HFF-Myc (cell line): ENCODE measurements around the gene CACNA1S.
A peak's percentile ranks its signal among the peaks of the same experiment; 100 is the strongest.

Source experiments
- DNase-seq: peaks from one replicate; pipeline ENCODE4 v3.0.0-alpha.2; 2011; ENCODE audit warnings: low read depth; ENCODE audit errors: extremely low read depth
- H3K4me3 ChIP-seq: replicated peaks from 2 replicates; pipeline ENCODE4 v1.5.1; 2011; ENCODE audit warnings: low read depth, mild to moderate bottlenecking, control low read depth, low read length
- TF ChIP-seq, protein P1 (sequence below): IDR thresholded peaks from 2 replicates; pipeline ENCODE4 v1.5.1; 2012; ENCODE audit warnings: mild to moderate bottlenecking, low read depth, low read length, control low read depth; ENCODE audit errors: missing control alignments

The CACNA1S gene

GRCh38 chr1:201028461-201028889 is 83.8 kb downstream of the CACNA1S start:
- DNase-seq, result no peak
- no peak overlapping the region for H3K4me3 ChIP-seq
- TF ChIP-seq, protein P1, sequence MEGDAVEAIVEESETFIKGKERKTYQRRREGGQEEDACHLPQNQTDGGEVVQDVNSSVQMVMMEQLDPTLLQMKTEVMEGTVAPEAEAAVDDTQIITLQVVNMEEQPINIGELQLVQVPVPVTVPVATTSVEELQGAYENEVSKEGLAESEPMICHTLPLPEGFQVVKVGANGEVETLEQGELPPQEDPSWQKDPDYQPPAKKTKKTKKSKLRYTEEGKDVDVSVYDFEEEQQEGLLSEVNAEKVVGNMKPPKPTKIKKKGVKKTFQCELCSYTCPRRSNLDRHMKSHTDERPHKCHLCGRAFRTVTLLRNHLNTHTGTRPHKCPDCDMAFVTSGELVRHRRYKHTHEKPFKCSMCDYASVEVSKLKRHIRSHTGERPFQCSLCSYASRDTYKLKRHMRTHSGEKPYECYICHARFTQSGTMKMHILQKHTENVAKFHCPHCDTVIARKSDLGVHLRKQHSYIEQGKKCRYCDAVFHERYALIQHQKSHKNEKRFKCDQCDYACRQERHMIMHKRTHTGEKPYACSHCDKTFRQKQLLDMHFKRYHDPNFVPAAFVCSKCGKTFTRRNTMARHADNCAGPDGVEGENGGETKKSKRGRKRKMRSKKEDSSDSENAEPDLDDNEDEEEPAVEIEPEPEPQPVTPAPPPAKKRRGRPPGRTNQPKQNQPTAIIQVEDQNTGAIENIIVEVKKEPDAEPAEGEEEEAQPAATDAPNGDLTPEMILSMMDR, result no peak

DNA sequence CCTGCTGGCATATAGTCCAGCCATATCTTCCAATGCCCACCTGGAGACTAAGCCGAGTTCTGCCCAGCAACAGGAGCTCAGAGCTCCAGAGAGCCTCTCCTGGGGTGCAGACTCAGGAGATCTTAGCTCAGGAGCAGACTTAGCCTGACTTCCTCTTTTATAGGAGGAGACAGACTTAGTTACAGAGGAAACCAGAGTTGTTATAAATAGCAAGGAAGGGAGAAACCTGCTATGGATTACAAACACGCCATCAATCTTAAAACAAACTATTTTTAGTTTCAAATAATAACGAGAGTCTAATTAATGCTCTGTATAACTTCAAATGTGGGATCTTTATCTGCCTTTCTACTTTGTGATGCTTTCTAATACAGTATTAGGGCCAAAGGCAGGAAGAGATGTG is 85.4 kb downstream of the CACNA1S start:
- TF ChIP-seq, protein P1, result no peak
- no peak overlapping the region for H3K4me3 ChIP-seq
- no peak for DNase-seq

DNA sequence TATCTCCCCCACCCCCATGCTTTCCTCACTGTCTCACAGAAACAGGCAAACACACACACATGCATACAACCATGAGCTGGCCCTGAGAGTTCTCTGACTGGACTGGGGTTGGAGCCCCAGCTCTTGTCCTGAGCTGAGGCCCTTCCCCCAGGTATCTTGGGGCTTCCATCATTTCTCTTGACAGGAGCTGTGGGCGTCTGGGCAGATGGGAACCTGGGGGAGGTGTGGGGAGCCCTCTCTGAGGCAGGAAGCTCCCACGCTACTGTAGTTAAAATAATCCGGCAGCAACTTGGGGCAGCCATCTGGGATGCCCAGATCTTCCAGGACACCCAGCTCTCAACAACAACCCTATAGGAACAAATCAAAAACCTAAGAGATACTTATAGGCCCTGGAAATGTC is 86.0 kb downstream of the CACNA1S start:
- TF ChIP-seq, protein P1, result no peak
- H3K4me3 ChIP-seq, result no peak overlapping the region
- DNase-seq, result no peak

GRCh38 chr1:201025571-201026002 is 86.6 kb downstream of the CACNA1S start:
- TF ChIP-seq, protein P1, result peak; percentile 36
- no peak for DNase-seq
- H3K4me3 ChIP-seq, result no peak overlapping the region

DNA sequence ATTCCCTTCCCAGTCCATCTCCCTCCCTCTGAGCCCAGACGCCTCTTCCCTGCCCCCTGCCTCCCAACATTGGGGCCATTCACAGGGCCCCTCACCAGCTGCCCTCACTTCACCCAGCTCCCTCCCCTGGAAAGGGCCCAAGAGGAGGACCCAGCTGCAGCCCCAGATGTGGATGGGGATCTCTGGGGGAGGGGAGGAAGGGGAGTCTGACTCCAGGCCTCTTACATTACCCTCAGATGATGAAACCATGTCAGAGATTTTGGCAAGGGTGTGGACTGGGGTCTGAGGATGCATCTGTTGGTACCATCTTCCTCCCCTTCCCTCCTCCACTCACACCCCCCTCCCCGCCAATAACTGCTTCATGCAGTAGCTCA is 87.6 kb downstream of the CACNA1S start:
- TF ChIP-seq, protein P1, result no peak
- no peak overlapping the region for H3K4me3 ChIP-seq
- DNase-seq, result no peak

GRCh38 chr1:201023920-201024624 is 88.2 kb downstream of the CACNA1S start:
- H3K4me3 ChIP-seq, result no peak overlapping the region
- TF ChIP-seq, protein P1, result no peak
- no peak for DNase-seq

DNA sequence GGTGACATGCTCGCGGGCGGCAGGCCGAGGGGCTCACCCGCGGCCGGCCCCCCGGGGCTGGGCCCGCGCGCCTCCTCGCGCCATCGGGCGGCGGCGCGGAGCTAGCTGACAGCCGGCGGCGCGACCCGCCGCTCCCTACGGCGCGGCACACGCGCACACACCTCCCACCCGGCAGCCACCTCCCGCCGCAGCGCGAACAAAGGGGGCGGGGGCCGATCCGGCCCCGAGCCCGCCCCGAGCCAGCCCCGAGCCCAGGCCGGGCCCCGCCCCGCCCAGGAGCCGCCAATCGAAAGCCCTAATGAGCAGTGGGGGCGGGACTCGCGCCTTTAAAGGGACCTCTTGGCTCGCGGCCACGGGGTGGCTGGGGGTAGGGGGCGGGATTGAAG is 88.7 kb downstream of the CACNA1S start, which contains the start of gene KIF21B:
TSS of gene KIF21B (minus strand) at position 198 of the 386 bp plus-strand sequence. CDS start 331 bp downstream, outside the sequence.
- H3K4me3 ChIP-seq, result peak within 1 kb of the TSS; percentile 28
- no peak for DNase-seq
- TF ChIP-seq, protein P1, result no peak
